Right ventricle myocardium superior (tissue), 1 donor: ENCODE data around the gene ZNF80. TPM values are rescaled to one million over a fixed set of nuclear protein-coding genes. Genes with fewer than 3 reads are reported as not detected.

ENCODE experiments used
- total RNA-seq: library from RNA; stranded (reverse); fragmentation: NEBNext Ultra II Directional; extraction: Animal tissue kit (Norgen Biotek cat#: 25700); gene quantifications from one replicate; pipeline ENCODE4 v1.2.1, GENCODE V29; 2021
- donor health status: DM: no; HTN: yes; CAD: no; lungs with severe emphysema.

ZNF80 gene
- total RNA-seq, 1 donor from 2014 or later = not detected

Other genes starting within 250 kb of the ZNF80 start
- gene CCDC191, start 181.1 kb downstream of the ZNF80 start, total RNA-seq = 1.1 TPM
- gene QTRT2, start 180.8 kb downstream of the ZNF80 start, total RNA-seq = 4.9 TPM
- gene DRD3, start 58.5 kb downstream of the ZNF80 start, total RNA-seq = not detected
- not detected for gene TIGIT, start 56.5 kb upstream of the ZNF80 start, total RNA-seq